GM12865 (cell line): Measurements from ENCODE around the gene UPF1.

Experiments
- DNase-seq: peaks from one replicate; pipeline ENCODE4 v3.0.0; 2010; ENCODE audit warnings: low read depth
- H3K4me3 ChIP-seq: 2 replicates; pipeline ENCODE4 v1.5.1; 2011; ENCODE audit warnings: mild to moderate bottlenecking, low read depth, low read length, control low read depth
- TF ChIP-seq, protein P1 (sequence below): IDR thresholded peaks from 2 replicates; pipeline ENCODE4 v1.5.1; 2011; ENCODE audit warnings: low read length, control low read depth, low read depth, inconsistent platforms; ENCODE audit not compliant: insufficient read depth; ENCODE audit errors: missing control alignments

UPF1 gene

DNA sequence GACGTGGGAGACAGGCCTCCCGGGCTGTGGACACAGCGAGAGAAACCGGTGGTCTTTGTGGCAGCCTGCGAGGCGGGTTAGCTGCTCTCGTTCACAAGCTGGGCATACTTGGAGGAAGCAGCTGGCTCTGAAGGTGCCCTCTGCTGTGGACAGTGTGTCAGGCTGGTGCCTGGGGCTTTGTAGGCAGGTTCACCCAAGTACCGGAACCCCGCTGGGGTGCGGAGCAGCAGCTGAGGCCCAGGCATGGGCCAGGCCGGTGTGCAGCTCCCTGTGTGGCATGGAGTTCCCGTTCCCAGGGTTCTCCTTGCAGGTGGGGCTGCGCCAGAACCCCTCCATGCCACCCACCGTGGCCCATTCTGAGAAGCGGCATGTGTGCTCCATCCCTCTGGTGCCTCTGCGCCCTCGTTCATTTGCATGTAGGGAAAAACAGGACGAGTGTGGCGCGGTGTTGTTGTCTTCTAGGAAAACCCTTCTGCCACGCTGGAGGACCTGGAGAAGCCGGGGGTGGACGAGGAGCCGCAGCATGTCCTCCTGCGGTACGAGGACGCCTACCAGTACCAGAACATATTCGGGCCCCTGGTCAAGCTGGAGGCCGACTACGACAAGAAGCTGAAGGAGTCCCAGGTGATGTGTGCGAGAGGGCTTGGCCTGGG is 20.0 kb downstream of the UPF1 start:
- no peak for DNase-seq
- no peak overlapping the region for H3K4me3 ChIP-seq
- TF ChIP-seq, protein P1, sequence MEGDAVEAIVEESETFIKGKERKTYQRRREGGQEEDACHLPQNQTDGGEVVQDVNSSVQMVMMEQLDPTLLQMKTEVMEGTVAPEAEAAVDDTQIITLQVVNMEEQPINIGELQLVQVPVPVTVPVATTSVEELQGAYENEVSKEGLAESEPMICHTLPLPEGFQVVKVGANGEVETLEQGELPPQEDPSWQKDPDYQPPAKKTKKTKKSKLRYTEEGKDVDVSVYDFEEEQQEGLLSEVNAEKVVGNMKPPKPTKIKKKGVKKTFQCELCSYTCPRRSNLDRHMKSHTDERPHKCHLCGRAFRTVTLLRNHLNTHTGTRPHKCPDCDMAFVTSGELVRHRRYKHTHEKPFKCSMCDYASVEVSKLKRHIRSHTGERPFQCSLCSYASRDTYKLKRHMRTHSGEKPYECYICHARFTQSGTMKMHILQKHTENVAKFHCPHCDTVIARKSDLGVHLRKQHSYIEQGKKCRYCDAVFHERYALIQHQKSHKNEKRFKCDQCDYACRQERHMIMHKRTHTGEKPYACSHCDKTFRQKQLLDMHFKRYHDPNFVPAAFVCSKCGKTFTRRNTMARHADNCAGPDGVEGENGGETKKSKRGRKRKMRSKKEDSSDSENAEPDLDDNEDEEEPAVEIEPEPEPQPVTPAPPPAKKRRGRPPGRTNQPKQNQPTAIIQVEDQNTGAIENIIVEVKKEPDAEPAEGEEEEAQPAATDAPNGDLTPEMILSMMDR: no peak

DNA sequence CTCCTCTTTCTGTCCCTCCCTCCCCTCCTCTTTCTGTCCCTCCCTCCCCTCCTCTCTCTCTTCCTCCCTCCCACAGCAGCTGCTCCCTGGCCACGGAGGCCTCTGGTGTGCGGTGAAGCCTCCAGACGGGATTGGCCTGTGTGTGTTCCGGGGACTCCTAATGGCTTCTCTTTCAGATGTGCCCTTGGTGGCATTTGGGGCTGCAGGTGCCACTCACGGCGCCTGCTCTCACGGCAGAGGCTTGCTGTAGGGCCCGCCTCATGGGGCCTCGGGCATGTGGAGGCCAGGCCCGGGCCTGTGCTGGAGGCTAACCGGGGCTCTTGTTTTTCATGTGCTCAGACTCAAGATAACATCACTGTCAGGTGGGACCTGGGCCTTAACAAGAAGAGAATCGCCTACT is 20.9 kb downstream of the UPF1 start:
- TF ChIP-seq, protein P1: no peak
- no peak for DNase-seq
- no peak overlapping the region for H3K4me3 ChIP-seq

DNA sequence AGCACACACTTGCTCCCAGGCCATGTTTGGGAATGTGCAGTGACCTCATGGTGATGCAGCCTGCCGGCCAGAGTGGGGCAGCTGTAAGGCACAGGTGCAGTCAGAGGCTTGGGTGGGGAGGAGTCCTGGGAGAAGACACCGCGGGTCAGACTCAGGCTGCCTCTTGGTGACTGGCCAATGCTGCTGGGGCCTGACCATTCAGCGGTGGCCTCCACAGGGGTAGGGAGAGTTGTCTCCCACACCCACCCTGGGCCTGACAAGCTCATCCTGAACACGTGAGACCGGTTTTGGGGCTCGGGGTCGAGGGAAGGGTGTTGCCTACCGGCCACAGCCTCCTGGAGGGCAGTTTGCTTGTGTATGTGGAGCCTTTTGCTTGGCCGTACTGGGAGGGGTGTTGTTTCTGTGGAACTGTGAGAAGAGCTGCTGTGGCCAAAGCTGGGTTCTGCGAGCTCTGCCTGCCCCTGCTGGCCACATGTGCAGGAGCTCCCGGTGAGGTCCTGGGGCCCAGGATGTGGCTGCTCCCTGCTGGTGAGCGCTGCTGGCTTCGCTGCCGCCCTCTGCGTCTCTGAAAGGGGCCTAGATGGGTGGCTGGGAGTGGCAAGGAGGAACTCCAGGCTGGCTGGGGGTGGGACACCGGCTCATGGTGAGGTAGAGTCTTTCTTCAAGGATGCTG is 22.1 kb downstream of the UPF1 start:
- H3K4me3 ChIP-seq: no peak overlapping the region
- no peak for DNase-seq
- TF ChIP-seq, protein P1: no peak

DNA sequence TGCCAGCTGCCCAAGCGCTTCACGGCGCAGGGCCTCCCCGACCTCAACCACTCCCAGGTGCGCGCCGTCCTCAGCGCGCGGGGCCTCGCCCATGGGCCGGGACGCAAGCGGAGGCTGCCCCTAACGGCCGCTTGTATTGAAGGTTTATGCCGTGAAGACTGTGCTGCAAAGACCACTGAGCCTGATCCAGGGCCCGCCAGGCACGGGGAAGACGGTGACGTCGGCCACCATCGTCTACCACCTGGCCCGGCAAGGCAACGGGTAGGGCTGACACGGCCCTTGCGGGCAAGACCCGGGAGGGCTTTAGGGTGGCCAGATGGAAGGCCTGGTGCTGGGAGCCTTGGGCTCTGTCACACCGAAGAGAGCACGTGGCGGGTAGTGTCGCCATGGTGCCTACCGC is 23.2 kb downstream of the UPF1 start:
- no peak overlapping the region for H3K4me3 ChIP-seq
- TF ChIP-seq, protein P1: no peak
- no peak for DNase-seq

DNA sequence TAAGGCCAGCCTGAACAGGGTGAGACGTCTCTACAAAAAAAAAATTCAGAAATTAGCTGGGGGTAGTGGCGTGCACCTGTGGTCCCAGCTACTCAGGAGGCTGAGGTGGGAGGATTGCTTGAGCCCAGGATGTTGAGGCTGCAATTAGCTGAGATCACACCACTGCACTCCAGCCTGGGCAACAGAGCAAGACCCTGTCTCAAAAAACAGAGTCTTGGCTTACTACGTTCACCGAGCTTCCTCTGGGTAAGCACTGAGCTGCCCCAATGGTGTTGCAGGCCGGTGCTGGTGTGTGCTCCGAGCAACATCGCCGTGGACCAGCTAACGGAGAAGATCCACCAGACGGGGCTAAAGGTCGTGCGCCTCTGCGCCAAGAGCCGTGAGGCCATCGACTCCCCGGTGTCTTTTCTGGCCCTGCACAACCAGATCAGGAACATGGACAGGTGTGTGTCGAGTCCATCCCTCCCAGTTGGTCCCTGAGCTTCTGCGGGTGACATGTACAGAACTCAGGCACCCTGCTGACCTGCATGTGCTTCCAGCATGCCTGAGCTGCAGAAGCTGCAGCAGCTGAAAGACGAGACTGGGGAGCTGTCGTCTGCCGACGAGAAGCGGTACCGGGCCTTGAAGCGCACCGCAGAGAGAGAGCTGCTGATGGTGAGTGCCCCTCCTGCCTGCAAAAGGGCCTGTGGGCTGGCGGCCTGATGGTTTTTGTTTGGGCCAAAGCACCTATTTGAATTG is 24.1 kb downstream of the UPF1 start:
- DNase-seq: no peak
- no peak overlapping the region for H3K4me3 ChIP-seq
- TF ChIP-seq, protein P1: no peak

DNA sequence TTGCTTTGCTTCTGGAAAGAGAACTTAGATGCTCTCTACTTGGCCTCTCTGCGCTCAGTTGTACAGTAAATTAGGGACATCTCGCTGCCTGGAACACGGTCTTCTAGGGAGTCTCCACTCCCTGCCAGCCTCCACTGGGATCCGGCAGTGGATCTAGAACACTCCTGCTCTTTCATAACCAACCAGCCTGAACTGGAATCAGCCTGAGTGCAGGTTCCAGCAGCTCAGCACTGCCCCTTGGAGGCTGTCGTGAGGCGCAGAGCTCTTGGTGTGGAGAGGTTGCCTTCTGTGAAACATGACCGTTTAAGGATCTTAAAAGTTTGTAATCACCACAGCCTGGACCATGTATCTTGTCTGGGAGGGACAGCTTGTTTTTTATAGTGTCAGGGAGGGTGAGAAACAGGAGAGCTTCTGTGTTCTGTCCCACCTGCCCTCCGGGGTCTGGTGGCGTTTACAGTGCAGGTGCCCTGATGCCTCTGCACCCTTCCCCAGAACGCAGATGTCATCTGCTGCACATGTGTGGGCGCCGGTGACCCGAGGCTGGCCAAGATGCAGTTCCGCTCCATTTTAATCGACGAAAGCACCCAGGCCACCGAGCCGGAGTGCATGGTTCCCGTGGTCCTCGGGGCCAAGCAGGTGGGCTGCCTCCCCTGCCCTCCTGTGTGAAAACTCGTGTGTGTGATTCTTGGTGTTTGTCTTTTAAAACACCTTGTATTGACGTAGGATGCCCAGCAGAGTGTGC is 24.8 kb downstream of the UPF1 start:
- no peak overlapping the region for H3K4me3 ChIP-seq
- DNase-seq: no peak
- TF ChIP-seq, protein P1: peak; percentile 8
